ENCODE results near the gene PHLPP1.

Gene PHLPP1

GRCh38 chr18:62987859-62988258 is 272.5 kb downstream of the PHLPP1 start:
- DNase-seq = no peak

- DNase-seq = no peak
These were observed 273.1 kb downstream of the PHLPP1 start for GRCh38 chr18:62988471-62988870.

GRCh38 chr18:62989195-62989594 is 273.9 kb downstream of the PHLPP1 start:
- no peak for DNase-seq

GRCh38 chr18:62990653-62991052 is 275.3 kb downstream of the PHLPP1 start:
- no peak for DNase-seq

- DNase-seq = no peak
These were observed 276.0 kb downstream of the PHLPP1 start for GRCh38 chr18:62991389-62991788.

GRCh38 chr18:62991959-62992358 is 276.6 kb downstream of the PHLPP1 start:
- no peak for DNase-seq

- DNase-seq = no peak
These were observed 277.6 kb downstream of the PHLPP1 start for GRCh38 chr18:62992877-62993365.

GRCh38 chr18:62996566-62996965 is 281.2 kb downstream of the PHLPP1 start:
- no peak for DNase-seq

- DNase-seq = no peak
These were observed 281.7 kb downstream of the PHLPP1 start for GRCh38 chr18:62997076-62997475.

GRCh38 chr18:62998443-62998842 is 283.1 kb downstream of the PHLPP1 start:
- DNase-seq = no peak

GRCh38 chr18:62999392-62999791 is 284.1 kb downstream of the PHLPP1 start:
- no peak for DNase-seq

- DNase-seq = no peak
These were observed 284.6 kb downstream of the PHLPP1 start for GRCh38 chr18:62999921-63000320.

- no peak for DNase-seq
These were observed 285.5 kb downstream of the PHLPP1 start for GRCh38 chr18:63000839-63001238.

GRCh38 chr18:63001861-63002260 is 286.5 kb downstream of the PHLPP1 start:
- DNase-seq = no peak

- no peak for DNase-seq
These were observed 287.0 kb downstream of the PHLPP1 start for GRCh38 chr18:63002305-63002704.

GRCh38 chr18:63002803-63003445 is 287.6 kb downstream of the PHLPP1 start:
- DNase-seq = no peak

GRCh38 chr18:63003899-63004298 is 288.6 kb downstream of the PHLPP1 start:
- no peak for DNase-seq

- DNase-seq = no peak
These were observed 289.2 kb downstream of the PHLPP1 start for GRCh38 chr18:63004466-63005089.

- DNase-seq = no peak
These were observed 290.0 kb downstream of the PHLPP1 start for GRCh38 chr18:63005306-63005705.

- no peak for DNase-seq
These were observed 291.9 kb downstream of the PHLPP1 start for GRCh38 chr18:63007231-63007630.

- DNase-seq = no peak
These were observed 300.9 kb downstream of the PHLPP1 start for GRCh38 chr18:63016270-63016669.

GRCh38 chr18:63017076-63017475 is 301.7 kb downstream of the PHLPP1 start:
- DNase-seq = no peak

GRCh38 chr18:63017977-63018376 is 302.6 kb downstream of the PHLPP1 start:
- no peak for DNase-seq

GRCh38 chr18:63022429-63023022 is 307.2 kb downstream of the PHLPP1 start:
- DNase-seq = no peak
